H1 (cell line): Measurements from ENCODE around the gene CLMP. TPM values are rescaled to one million over a fixed set of nuclear protein-coding genes. Genes with fewer than 3 reads are reported as not detected.

Experiments used
- CTCF ChIA-PET: fragments of 300-600 bp; sonication (Branson Sonifier 250); formaldehyde crosslinking; loops from one replicate; lab custom pipeline; 2021; ENCODE audit not compliant: partially characterized antibody; lab: Charles Lee
- POLR2A ChIA-PET: fragments of 300-600 bp; sonication (Branson Sonifier 250); formaldehyde crosslinking; loops from one replicate; lab custom pipeline; 2021; ENCODE audit warnings: inconsistent platforms; ENCODE audit not compliant: partially characterized antibody; lab: Charles Lee
- DNase-seq, 2 experiments: peaks; one replicate each; pipeline versions ENCODE4 v3.0.0 to v3.0.0-alpha.2; 2010 to 2022; ENCODE audit warnings: low spot score in 2 of 2, low read depth in 1 of 2, mixed read lengths in 1 of 2
- FAIRE-seq: peaks from 2 replicates; lab custom pipeline; 2011; peaks lifted over from hg19 to GRCh38; lab: Jason Lieb, UNC
- H2AFZ ChIP-seq: 2 replicates; pipeline ENCODE4 v1.8.1; 2012; ENCODE audit warnings: low read length, inconsistent platforms
- H2AK5ac ChIP-seq: 2 replicates; pipeline ENCODE4 v1.6.1; 2013; ENCODE audit warnings: low read depth, low read length
- H2BK120ac ChIP-seq: replicated peaks from 2 replicates; pipeline ENCODE3; 2013; ENCODE audit warnings: low read depth, low read length, inconsistent platforms
- H2BK12ac ChIP-seq: 2 replicates; pipeline ENCODE4 v1.6.1; 2013; ENCODE audit warnings: low read depth, low read length
- H2BK15ac ChIP-seq: 2 replicates; pipeline ENCODE4 v1.6.1; 2013; ENCODE audit warnings: low read length
- H2BK20ac ChIP-seq: 2 replicates; pipeline ENCODE4 v1.6.1; 2013; ENCODE audit warnings: low read length
- H2BK5ac ChIP-seq: 2 replicates; pipeline ENCODE4 v1.6.1; 2013; ENCODE audit warnings: low read depth, low read length
- H3K14ac ChIP-seq: 2 replicates; pipeline ENCODE4 v1.6.1; 2013; ENCODE audit warnings: inconsistent platforms; ENCODE audit not compliant: insufficient read length
- H3K18ac ChIP-seq: 2 replicates; pipeline ENCODE4 v1.6.1; 2013; ENCODE audit warnings: low read length; ENCODE audit errors: extremely low read depth
- H3K23ac ChIP-seq: 2 replicates; pipeline ENCODE4 v1.6.1; 2013; ENCODE audit warnings: inconsistent platforms; ENCODE audit not compliant: insufficient read length
- H3K23me2 ChIP-seq: 2 replicates; pipeline ENCODE4 v1.6.1; 2013; ENCODE audit warnings: low read depth, low read length
- H3K27ac ChIP-seq: 2 replicates; pipeline ENCODE4 v1.6.1; 2011; ENCODE audit warnings: low read depth, low read length, inconsistent platforms
- H3K27me3 ChIP-seq, 4 experiments: replicated peaks in 1 of 4; 1 replicate in 1 of 4; 2 replicates in 3 of 4; pipeline versions ENCODE4 v1.6.1 to v1.8.1; 2011 to 2013; ENCODE audit warnings: low read length in 3 of 4, mild to moderate bottlenecking in 3 of 4, inconsistent platforms in 2 of 4, mixed read lengths in 2 of 4, moderate library complexity in 1 of 4; ENCODE audit not compliant: control insufficient read depth in 3 of 4, insufficient read depth in 3 of 4; ENCODE audit errors: extremely low read depth in 1 of 4
- H3K36me3 ChIP-seq, 4 experiments: 2 replicates each; pipeline versions ENCODE4 v1.6.1 to v1.8.1; 2011 to 2013; ENCODE audit warnings: mild to moderate bottlenecking in 4 of 4, low read length in 3 of 4, moderate library complexity in 2 of 4, control low read depth in 1 of 4, inconsistent platforms in 1 of 4; ENCODE audit not compliant: insufficient read depth in 4 of 4, control insufficient read depth in 2 of 4
- H3K4ac ChIP-seq: replicated peaks from 2 replicates; pipeline ENCODE3; 2013; ENCODE audit warnings: low read length, low read depth, mixed read lengths, inconsistent platforms; ENCODE audit not compliant: insufficient read length
- H3K4me1 ChIP-seq, 4 experiments: replicated peaks in 1 of 4; 1 replicate in 1 of 4; 2 replicates in 3 of 4; pipeline versions ENCODE4 v1.6.1 to v1.8.1; 2011 to 2013; ENCODE audit warnings: low read length in 3 of 4, inconsistent platforms in 2 of 4, mixed read lengths in 1 of 4; ENCODE audit not compliant: insufficient read depth in 4 of 4, control insufficient read depth in 3 of 4
- H3K4me2 ChIP-seq, 2 experiments: 2 replicates each; pipeline versions ENCODE4 v1.6.1 to v1.8.1; 2011 to 2013; ENCODE audit warnings: low read depth in 2 of 2, low read length in 2 of 2, control low read depth in 1 of 2, inconsistent platforms in 1 of 2, mild to moderate bottlenecking in 1 of 2; ENCODE audit not compliant: insufficient read depth in 1 of 2
- H3K4me3 ChIP-seq, 4 experiments: fragments of 200-600, 300-600 bp in 1 of 4; sonication (generic), shearing (Covaris generic), sonication (Bioruptor Twin) in 1 of 4; 2 replicates each; pipeline versions ENCODE4 v1.5.1 to v1.8.1; 2011 to 2016; ENCODE audit warnings: low read length in 4 of 4, low read depth in 3 of 4, control low read depth in 2 of 4, inconsistent platforms in 2 of 4, mild to moderate bottlenecking in 2 of 4, mixed read lengths in 1 of 4, moderate library complexity in 1 of 4; ENCODE audit not compliant: insufficient read depth in 2 of 4; ENCODE audit errors: extremely low read depth in 1 of 4
- H3K56ac ChIP-seq: replicated peaks from 2 replicates; pipeline ENCODE3; 2013; ENCODE audit warnings: low read depth, mild to moderate bottlenecking, mixed read lengths, low read length, inconsistent platforms; ENCODE audit not compliant: insufficient read length
- H3K79me1 ChIP-seq: 2 replicates; pipeline ENCODE4 v1.6.1; 2013; ENCODE audit warnings: low read depth, low read length, control low read depth
- H3K79me2 ChIP-seq, 2 experiments: 2 replicates each; pipeline versions ENCODE4 v1.6.1 to v1.8.1; 2012 to 2013; ENCODE audit warnings: low read length in 2 of 2, mild to moderate bottlenecking in 2 of 2, inconsistent platforms in 1 of 2; ENCODE audit not compliant: insufficient read depth in 2 of 2, control insufficient read depth in 1 of 2
- H3K9ac ChIP-seq, 4 experiments: replicated peaks in 1 of 4; 1 replicate in 1 of 4; 2 replicates in 3 of 4; pipeline versions ENCODE4 v1.6.1 to v1.8.1; 2011 to 2013; ENCODE audit warnings: low read depth in 3 of 4, low read length in 3 of 4, control low read depth in 2 of 4, mild to moderate bottlenecking in 2 of 4, moderate library complexity in 2 of 4, inconsistent platforms in 1 of 4; ENCODE audit errors: extremely low read depth in 1 of 4
- H3K9me3 ChIP-seq, 2 experiments: 2 replicates each; pipeline versions ENCODE4 v1.6.1 to v1.8.1; 2012 to 2013; ENCODE audit warnings: mild to moderate bottlenecking in 2 of 2, moderate library complexity in 2 of 2, control low read depth in 1 of 2, inconsistent platforms in 1 of 2, low read depth in 1 of 2, low read length in 1 of 2, mixed read lengths in 1 of 2; ENCODE audit not compliant: insufficient read depth in 2 of 2
- H4K20me1 ChIP-seq, 2 experiments: replicated peaks in 1 of 2; 2 replicates each; pipeline versions ENCODE3 to v1.8.1; 2011 to 2013; ENCODE audit warnings: inconsistent platforms in 2 of 2, low read length in 2 of 2, mild to moderate bottlenecking in 1 of 2; ENCODE audit not compliant: insufficient read depth in 2 of 2, control insufficient read depth in 1 of 2
- H4K5ac ChIP-seq: 2 replicates; pipeline ENCODE4 v1.6.1; 2013; ENCODE audit warnings: low read length, low read depth, mixed read lengths, inconsistent platforms; ENCODE audit not compliant: insufficient read length
- H4K8ac ChIP-seq: 2 replicates; pipeline ENCODE4 v1.8.0; 2013; ENCODE audit warnings: mild to moderate bottlenecking, moderate library complexity, low read length, inconsistent platforms; ENCODE audit not compliant: insufficient read depth; ENCODE audit errors: extremely low read depth
- H4K91ac ChIP-seq: replicated peaks from 2 replicates; pipeline ENCODE3; 2013; ENCODE audit warnings: low read length, mixed read lengths, inconsistent platforms; ENCODE audit not compliant: insufficient read length
- WGBS, 2 experiments: shearing (Covaris generic) in 1 of 2; methylation state at CpG; one replicate each; pipeline versions ENCODE4 v1.1.6 to v1.1.7; 2013 to 2015; ENCODE audit warnings: low lambda C conversion rate in 2 of 2, mixed read lengths in 2 of 2, inconsistent platforms in 1 of 2, low coverage in 1 of 2, missing lambda C conversion rate in 1 of 2; ENCODE audit not compliant: insufficient replicate concordance in 2 of 2, insufficient coverage in 1 of 2, insufficient read length in 1 of 2; ENCODE audit errors: extremely low coverage in 1 of 2, missing lambda C conversion rate in 1 of 2; 5-methylcytosine and 5-hydroxymethylcytosine counted together
- polyA plus RNA-seq, 7 experiments: library from polyadenylated mRNA; depleted of rRNA in 3 of 7; stranded (reverse) in 5 of 7; unstranded in 2 of 7; fragments of >200 nt in 5 of 7; fragments of 200-250 nt in 2 of 7; gene quantifications; 1 replicate in 5 of 7; 2 replicates in 1 of 7; 4 replicates in 1 of 7; pipeline versions ENCODE4 v1.2.1 to v1.2.3, GENCODE V29; 2011 to 2013; ENCODE audit warnings: missing spikeins in 2 of 7, mixed read lengths in 2 of 7
- total RNA-seq: library from RNA; stranded (reverse); fragmentation: NEBNext Ultra II Directional; extraction: Animal tissue kit (Norgen Biotek cat#: 25700); gene quantifications from 2 replicates; pipeline ENCODE4 v1.2.1, GENCODE V29; 2021

CLMP gene
- total and polyA plus RNA-seq, 2 of the 8 experiments (the other 6 are each of a cell fraction or from before 2014, with no cell fraction given): 9.9 to 24.1 TPM

GRCh38 chr11:123164732-123165450 lies 30.2 kb downstream of the CLMP start:
- Histone ChIP-seq H3K23ac (no peak overlapping the region), H2AFZ (no peak overlapping the region), H3K9me3 (no peaks in the 10 kb centered on the region), H3K4me1 (peaks cover 0 to 5% (median under 1%) of the 10 kb centered on the region in 4 experiments; a peak in 2 of 7 replicates), H3K9ac (no peak overlapping the region), H3K14ac (no peak overlapping the region), H3K4me3 (no peak overlapping the region), H3K27ac (no peak overlapping the region), H3K4me2 (no peak overlapping the region), H2AK5ac (no peak overlapping the region), H3K18ac (no peak overlapping the region), H3K27me3 (no peaks in the 10 kb centered on the region), H4K91ac (no peak overlapping the region), H4K20me1 (peaks cover 0 to 1% of the 10 kb centered on the region in 2 experiments), H3K4ac (no peak overlapping the region), H3K56ac (no peak overlapping the region), H3K23me2 (no peaks in the 10 kb centered on the region), H3K36me3 (no peaks in the 10 kb centered on the region), H4K8ac (no peak overlapping the region), H2BK15ac (no peak overlapping the region), H3K79me1 (no peaks in the 10 kb centered on the region; the same call in none of the 2 replicates), H2BK5ac (no peak overlapping the region), H2BK120ac (no peak overlapping the region), H3K79me2 (0 out of 4 replicates have a peak, but pooled peaks cover 0 to 4% of the 10 kb centered on the region in 2 experiments), H2BK20ac (no peak overlapping the region), H2BK12ac (no peak overlapping the region), H4K5ac (no peak overlapping the region)
- FAIRE-seq (no peak), DNase-seq (no peak)
- ChIA-PET CTCF (interaction anchor here (0.5 to 9.8 kb wide), 30 partner anchors 12 to 1733 kb away, joined by 3 to 170 read pairs (median 6); no protein-coding TSS in a partner anchor), POLR2A (no interaction called here)
- 96% methylated on average over 7 of the region's 7 CpGs; no CpG with 5 or more reads in 1 of the 2 experiments for WGBS, 2 experiments
